Activated CD8-positive, alpha-beta T cell treated with anti-CD3 and anti-CD28 coated beads, Interleukin-2, amount 10 ng/mL, durations not matched to agents 7 days and 5 days (primary cell): ENCODE measurements around the gene ATPAF2. TPM values are rescaled to one million over a fixed set of nuclear protein-coding genes. Genes with fewer than 3 reads are reported as not detected.
"Not testable (repeated sequence)": the region's sequence is repeated elsewhere in the genome, so short reads cannot be mapped to it uniquely, and the experiment has no call there.

Source experiments
- ATAC-seq: fragments of 150-1000 bp; cut with Tn5 transposase; one replicate; pipeline ENCODE4 v1.10.0; 2021; ENCODE audit warnings: moderate library complexity
- CTCF ChIA-PET: fragments of 350-600 bp; sonication (Branson Sonifier 250); formaldehyde crosslinking; loops from one replicate; lab custom pipeline; 2021; ENCODE audit warnings: antibody characterized with exemption; lab: Charles Lee
- POLR2A ChIA-PET: fragments of 350-600 bp; sonication (Branson Sonifier 250); formaldehyde crosslinking; loops from one replicate; lab custom pipeline; 2021; ENCODE audit warnings: antibody characterized with exemption; lab: Charles Lee
- DNase-seq: peaks from one replicate; pipeline ENCODE4 v3.0.0-alpha.2; 2020
- H3K27ac Mint-ChIP-seq: one replicate; pipeline ENCODE4 v1.8.0; 2021; ENCODE audit warnings: mild to moderate bottlenecking, mixed read lengths
- H3K27me3 Mint-ChIP-seq: one replicate; pipeline ENCODE4 v1.8.0; 2021; ENCODE audit warnings: low read depth, mixed read lengths
- H3K36me3 Mint-ChIP-seq: one replicate; pipeline ENCODE4 v1.8.0; 2021; ENCODE audit warnings: low read depth, mixed read lengths
- H3K4me1 Mint-ChIP-seq: one replicate; pipeline ENCODE4 v1.8.0; 2021; ENCODE audit warnings: low read depth, mixed read lengths
- H3K4me3 Mint-ChIP-seq: one replicate; pipeline ENCODE4 v1.8.0; 2021; ENCODE audit warnings: mild to moderate bottlenecking, mixed read lengths
- H3K9me3 Mint-ChIP-seq: one replicate; pipeline ENCODE4 v1.8.0; 2022; ENCODE audit warnings: mixed read lengths; ENCODE audit not compliant: insufficient read depth
- total RNA-seq, 2 experiments: library from RNA; stranded (reverse); gene quantifications; one replicate each; pipeline ENCODE4 v1.2.3, GENCODE V29; 2021

ATPAF2 gene
- total RNA-seq, 2 experiments from 2014 or later: 23.9 to 27.0 TPM

DNA sequence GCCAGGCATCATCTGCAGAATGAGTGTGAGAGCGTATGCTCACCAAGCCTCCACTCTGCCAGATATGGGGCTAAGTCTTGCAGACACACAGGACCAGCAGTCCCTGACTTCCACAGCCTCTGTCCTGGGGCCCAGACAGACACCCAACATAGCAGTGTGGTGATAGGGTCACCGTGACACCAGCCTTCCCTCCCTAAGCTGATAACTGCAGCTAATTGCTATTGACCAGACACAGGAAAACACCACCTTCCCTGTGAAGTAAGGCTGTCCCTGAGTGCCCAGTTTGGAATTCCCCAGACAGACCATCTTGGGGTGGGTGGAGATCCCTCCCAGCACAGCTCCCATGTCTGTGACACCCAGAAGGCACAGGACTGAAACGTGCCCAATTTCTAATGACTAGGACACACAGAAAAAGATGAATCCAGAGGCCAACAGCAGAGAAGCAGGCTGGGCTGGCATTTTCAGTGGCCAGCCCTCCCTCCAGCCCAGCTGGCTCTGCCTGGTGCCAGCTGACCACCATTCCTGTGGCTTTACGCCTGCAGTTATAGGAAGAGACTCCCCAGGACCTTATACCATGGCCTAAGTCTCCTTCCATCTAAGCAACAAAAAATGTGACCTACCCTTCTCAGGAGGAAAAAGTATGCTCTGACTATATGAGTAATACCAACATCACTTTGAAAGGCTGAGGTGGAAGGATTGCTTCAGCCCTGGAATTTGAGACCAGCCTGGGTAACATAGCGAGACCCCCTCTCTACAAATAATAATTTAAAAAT is 30.3 kb downstream of the ATPAF2 start:
- Mint-ChIP-seq H3K27ac (no peak overlapping the region), H3K4me3 (no peak overlapping the region), H3K9me3 (no peaks in the 10 kb centered on the region), H3K27me3 (no peaks in the 10 kb centered on the region), H3K4me1 (no peaks in the 10 kb centered on the region), H3K36me3 (no peaks in the 10 kb centered on the region)
- ATAC-seq: peak; percentile 15
- no peak for DNase-seq
- ChIA-PET CTCF (interaction anchor here (2.2 kb wide), 1 partner anchor 90 kb away, joined by 5 read pairs; no protein-coding TSS in a partner anchor), POLR2A (no interaction called here)

DNA sequence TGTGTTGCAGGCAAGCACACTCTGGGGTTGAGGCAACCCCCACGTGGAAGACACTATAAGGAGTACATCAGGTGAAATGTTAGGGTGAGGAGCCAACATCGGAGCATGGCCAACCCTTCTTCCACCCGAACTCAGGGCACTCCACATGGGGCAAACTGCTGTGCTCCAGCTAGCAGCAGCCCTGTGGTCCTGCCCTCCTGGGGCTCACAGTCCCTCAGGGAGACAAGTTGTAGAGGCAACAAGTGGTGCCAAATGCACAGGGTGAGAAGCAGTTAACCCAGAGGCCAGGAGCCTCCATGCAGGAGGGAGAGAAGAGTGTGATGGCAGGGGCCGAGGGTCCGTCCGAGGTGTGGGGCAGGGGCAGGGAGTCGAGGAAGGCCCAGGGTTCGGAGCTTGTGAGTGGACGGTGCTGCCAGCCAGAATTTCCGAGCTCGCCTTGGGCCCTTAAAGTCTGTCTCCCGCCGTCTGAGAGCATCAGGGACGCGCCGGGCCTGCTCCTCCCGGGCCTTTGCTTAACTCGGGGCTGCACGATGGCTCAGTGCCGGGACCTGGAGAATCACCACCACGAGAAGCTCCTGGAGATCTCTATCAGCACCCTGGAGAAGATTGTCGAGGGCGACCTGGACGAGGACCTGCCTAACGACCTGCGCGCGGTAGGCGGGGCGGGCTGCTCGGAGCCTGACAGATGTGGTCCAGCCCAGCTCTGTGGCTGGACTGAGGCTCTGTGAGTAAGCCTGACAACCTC is 32.3 kb downstream of the ATPAF2 start:
- CTCF ChIA-PET: no interaction called here
- POLR2A ChIA-PET: no interaction called here
- DNase-seq (no peak), ATAC-seq (no peak)
- Mint-ChIP-seq H3K4me3 (no peak overlapping the region), H3K36me3 (no peaks in the 10 kb centered on the region), H3K4me1 (no peaks in the 10 kb centered on the region), H3K9me3 (no peaks in the 10 kb centered on the region), H3K27me3 (no peaks in the 10 kb centered on the region), H3K27ac (no peak overlapping the region)

DNA sequence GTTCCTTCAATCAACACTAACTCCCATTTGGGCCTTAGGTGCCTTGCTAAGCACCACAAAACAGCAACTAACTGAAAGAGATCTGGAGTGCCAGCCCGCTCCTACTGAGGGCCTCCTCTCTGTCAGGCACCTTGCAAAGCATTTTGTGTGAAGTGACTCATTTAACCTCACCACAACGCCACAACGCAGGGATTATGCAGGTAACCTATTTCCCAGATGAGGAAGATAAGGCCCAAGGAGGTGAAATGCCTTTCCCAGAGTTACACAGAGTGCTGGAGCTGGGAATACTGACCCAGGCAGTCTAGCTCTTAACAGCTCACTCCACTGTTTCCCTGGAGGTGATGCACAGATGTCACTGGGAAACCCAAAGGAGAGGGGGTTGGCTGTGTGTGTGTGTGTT is 33.5 kb downstream of the ATPAF2 start:
- no peaks in the 10 kb centered on the region for H3K27me3 Mint-ChIP-seq

DNA sequence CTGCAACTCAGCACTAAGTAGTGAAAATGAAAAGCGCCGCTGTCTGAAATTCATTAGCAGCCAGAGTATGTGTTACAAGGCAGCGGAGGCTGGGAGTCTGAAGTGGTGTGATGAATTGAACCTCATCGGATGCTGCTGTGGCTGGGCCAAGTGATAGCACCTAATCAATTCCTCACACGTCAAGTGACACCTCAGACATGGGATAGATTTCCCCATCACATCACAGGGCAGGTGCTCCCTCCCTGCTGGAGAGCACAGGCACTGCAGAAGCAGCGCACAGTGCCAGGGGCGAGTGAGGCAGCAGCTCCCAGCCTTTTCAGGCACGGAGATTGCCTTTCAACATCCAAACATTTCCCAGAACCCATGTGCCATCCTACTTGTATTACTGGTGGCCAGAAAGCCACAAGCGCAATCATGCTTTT is 34.1 kb downstream of the ATPAF2 start:
- ATAC-seq: no peak
- H3K36me3 Mint-ChIP-seq: no peaks in the 10 kb centered on the region
- H3K27ac Mint-ChIP-seq: no peak overlapping the region
- no peaks in the 10 kb centered on the region for H3K9me3 Mint-ChIP-seq
- H3K4me3 Mint-ChIP-seq: no peak overlapping the region
- DNase-seq: no peak
- POLR2A ChIA-PET: no interaction called here
- H3K27me3 Mint-ChIP-seq: no peaks in the 10 kb centered on the region
- H3K4me1 Mint-ChIP-seq: no peaks in the 10 kb centered on the region
- CTCF ChIA-PET: interaction anchor here (0.9 to 1.7 kb wide), 3 partner anchors 11 to 74 kb away, joined by 3 to 8 read pairs (median 5); no protein-coding TSS in a partner anchor

More for the DNA sequence above, 33.5 kb downstream of the ATPAF2 start:
- POLR2A ChIA-PET: no interaction called here
- no peaks in the 10 kb centered on the region for H3K36me3 Mint-ChIP-seq
- H3K4me3 Mint-ChIP-seq: no peak overlapping the region
- CTCF ChIA-PET: no interaction called here
- no peaks in the 10 kb centered on the region for H3K4me1 Mint-ChIP-seq
- DNase-seq (no peak), ATAC-seq (no peak)
- no peak overlapping the region for H3K27ac Mint-ChIP-seq
- no peaks in the 10 kb centered on the region for H3K9me3 Mint-ChIP-seq

DNA sequence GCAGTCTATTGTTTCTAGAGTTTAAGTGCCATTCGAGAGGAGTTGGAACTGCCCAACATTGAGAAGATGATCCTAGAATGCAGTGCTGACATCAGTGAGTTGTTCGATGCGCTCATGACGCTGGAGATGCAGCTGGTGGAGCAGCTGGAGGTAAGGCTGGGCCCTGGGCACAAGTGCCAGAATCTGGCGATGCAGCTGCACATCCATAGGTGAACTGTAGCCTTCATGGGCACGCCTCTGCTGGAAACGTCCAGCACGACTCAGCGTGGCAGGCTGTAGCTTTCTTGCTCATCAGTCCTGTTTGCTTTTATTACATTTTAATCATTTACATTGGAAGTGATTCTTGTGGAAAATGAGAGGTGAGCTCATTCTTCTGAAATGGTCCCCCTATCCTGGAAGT is 34.6 kb downstream of the ATPAF2 start:
- ATAC-seq (no peak), DNase-seq (no peak)
- Mint-ChIP-seq H3K36me3 (no peaks in the 10 kb centered on the region), H3K4me1 (no peaks in the 10 kb centered on the region), H3K4me3 (no peak overlapping the region), H3K9me3 (no peaks in the 10 kb centered on the region), H3K27ac (no peak overlapping the region), H3K27me3 (no peaks in the 10 kb centered on the region)
- ChIA-PET CTCF (interaction anchor here (0.9 to 1.7 kb wide), 3 partner anchors 10 to 73 kb away, joined by 3 to 8 read pairs (median 5); no protein-coding TSS in a partner anchor), POLR2A (no interaction called here)

DNA sequence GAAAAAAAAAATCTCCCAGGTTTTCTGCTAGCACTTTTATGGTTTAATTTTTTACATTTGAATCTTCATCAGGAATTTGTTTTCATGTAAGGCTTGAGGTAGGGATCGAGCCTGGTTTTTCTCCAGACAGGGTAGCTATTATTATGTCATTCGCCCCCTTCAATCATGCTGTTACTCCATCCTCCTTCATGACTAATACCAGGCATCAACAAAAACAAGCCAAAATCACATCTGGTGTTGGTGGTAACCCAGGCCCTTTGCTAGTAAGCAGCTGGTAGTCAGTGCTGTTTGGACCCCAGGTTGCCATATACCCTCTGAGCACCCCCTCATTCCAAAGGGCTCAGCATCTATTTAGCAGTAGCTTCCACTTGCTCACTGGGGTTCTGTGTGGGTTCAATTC is 36.8 kb downstream of the ATPAF2 start:
- ChIA-PET POLR2A (interaction anchor here (0.6 kb wide), 1 partner anchor 36 kb away, joined by 3 read pairs; no protein-coding TSS in a partner anchor), CTCF (no interaction called here)
- no peak for DNase-seq

DNA sequence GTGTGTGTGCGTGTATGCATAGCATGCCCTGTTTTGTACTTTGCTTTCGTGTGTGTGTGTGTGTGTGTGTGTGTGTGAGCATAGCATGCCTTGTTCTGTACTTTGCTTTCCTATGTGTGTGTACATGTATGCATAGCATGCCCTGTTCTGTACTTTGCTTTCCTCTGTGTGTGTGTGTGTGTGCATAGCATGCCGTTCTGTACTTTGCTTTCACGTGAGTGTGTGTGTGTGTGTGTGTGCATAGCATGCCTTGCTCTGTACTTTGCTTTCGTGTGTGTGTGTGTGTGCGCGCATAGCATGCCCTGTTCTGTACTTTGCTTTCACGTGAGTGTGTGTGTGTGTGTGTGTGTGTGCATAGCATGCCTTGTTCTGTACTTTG is 38.9 kb downstream of the ATPAF2 start:
- DNase-seq (no peak), ATAC-seq (no peak)
- no peaks in the 10 kb centered on the region for H3K36me3 Mint-ChIP-seq
- H3K4me1 Mint-ChIP-seq: no peaks in the 10 kb centered on the region
- POLR2A ChIA-PET: no interaction called here
- no peaks in the 10 kb centered on the region for H3K9me3 Mint-ChIP-seq
- H3K27ac Mint-ChIP-seq: no peak overlapping the region
- H3K4me3 Mint-ChIP-seq: no peak overlapping the region
- CTCF ChIA-PET: no interaction called here
- H3K27me3 Mint-ChIP-seq: no peaks in the 10 kb centered on the region

More for the DNA sequence above, 36.8 kb downstream of the ATPAF2 start:
- no peak for ATAC-seq
- Mint-ChIP-seq H3K36me3 (no peaks in the 10 kb centered on the region), H3K27me3 (no peaks in the 10 kb centered on the region), H3K4me1 (no peaks in the 10 kb centered on the region), H3K27ac (no peak overlapping the region), H3K9me3 (no peaks in the 10 kb centered on the region), H3K4me3 (no peak overlapping the region)

DNA sequence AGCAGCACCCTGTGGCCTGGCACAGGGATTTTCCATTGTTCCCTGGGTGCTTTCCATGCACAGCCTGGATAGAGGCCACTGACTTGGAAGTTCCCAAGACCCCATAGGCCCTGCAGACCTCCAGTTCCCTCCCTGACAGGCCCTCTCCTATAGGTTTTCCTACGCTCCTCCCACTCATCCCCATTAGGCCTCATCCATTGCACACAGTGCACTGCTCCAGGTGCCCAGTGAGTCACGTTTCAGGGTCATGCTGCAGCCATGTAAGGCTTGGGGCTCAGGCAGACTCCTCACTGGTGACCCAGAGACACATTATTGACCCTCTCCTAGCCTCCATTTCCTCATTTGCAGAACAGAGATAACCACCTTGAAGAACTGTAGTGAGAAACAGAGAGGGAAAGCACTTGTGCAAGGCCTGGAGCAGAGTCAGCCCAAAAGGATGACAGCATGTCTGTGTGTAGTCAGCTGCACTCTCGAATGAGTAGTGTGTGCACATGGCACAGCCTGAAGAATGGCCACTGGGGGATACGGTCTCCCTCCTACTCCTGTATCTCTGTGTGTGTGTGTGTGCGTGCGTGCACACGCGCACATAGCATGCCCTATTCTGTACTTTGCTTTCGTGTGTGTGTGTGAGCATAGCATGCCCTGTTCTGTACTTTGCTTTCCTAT is 39.5 kb downstream of the ATPAF2 start:
- ChIA-PET CTCF (no interaction called here), POLR2A (no interaction called here)
- no peak for ATAC-seq
- Mint-ChIP-seq H3K36me3 (no peaks in the 10 kb centered on the region), H3K4me1 (no peaks in the 10 kb centered on the region), H3K27ac (no peak overlapping the region), H3K4me3 (no peak overlapping the region), H3K27me3 (no peaks in the 10 kb centered on the region), H3K9me3 (no peaks in the 10 kb centered on the region)
- no peak for DNase-seq

DNA sequence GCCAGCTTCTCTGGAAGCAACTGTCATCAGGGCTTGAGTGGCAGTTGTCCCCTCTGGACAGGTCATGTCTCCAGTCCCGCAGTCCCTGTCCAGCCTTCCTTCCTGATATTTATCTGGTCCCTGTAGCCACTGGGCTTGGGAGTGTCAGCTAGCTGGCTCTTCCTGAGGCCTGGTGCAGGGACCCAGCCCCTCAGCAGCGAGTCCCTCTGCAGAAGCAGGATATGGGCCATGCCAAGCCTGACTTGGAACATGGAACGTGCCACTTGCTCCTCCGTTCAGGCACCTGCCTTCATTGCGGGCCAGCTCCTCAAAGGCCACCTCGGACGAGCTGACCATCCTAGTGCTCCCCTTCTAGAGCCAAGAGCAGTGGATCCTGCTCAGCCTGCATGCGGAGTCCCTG is 40.0 kb downstream of the ATPAF2 start:
- H3K9me3 Mint-ChIP-seq: no peaks in the 10 kb centered on the region
- DNase-seq (no peak), ATAC-seq (no peak)
- no peaks in the 10 kb centered on the region for H3K27me3 Mint-ChIP-seq
- no peaks in the 10 kb centered on the region for H3K36me3 Mint-ChIP-seq
- no peaks in the 10 kb centered on the region for H3K4me1 Mint-ChIP-seq
- CTCF ChIA-PET: no interaction called here
- no peak overlapping the region for H3K4me3 Mint-ChIP-seq
- no peak overlapping the region for H3K27ac Mint-ChIP-seq
- POLR2A ChIA-PET: no interaction called here

DNA sequence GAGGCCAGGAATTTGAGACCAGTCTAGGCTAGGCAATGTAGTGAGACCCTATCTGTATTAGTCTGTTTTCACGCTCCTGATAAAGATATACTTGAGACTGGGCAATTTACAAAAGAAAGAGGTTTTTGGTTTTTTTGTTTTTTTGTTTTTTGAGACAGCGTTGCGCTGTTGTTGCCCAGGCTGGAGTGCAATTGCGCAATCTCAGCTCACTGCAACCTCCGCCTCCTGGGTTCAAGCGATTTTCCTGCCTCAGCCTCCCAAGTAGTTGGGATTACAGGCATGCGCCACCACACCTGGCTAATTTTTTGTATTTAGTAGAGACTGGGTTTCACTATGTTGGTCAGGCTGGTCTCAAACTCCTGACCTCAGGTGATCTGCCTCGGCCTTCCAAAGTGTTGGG is 43.1 kb downstream of the ATPAF2 start:
- H3K27me3 Mint-ChIP-seq, H3K9me3 Mint-ChIP-seq, H3K4me3 Mint-ChIP-seq, ATAC-seq, DNase-seq, H3K36me3 Mint-ChIP-seq, H3K27ac Mint-ChIP-seq, POLR2A ChIA-PET, H3K4me1 Mint-ChIP-seq: not testable (repeated sequence)
- CTCF ChIA-PET: interaction anchor here (1.0 to 1.2 kb wide), 3 partner anchors 37 to 61 kb away, joined by 3 to 4 read pairs (median 3); no protein-coding TSS in a partner anchor

DNA sequence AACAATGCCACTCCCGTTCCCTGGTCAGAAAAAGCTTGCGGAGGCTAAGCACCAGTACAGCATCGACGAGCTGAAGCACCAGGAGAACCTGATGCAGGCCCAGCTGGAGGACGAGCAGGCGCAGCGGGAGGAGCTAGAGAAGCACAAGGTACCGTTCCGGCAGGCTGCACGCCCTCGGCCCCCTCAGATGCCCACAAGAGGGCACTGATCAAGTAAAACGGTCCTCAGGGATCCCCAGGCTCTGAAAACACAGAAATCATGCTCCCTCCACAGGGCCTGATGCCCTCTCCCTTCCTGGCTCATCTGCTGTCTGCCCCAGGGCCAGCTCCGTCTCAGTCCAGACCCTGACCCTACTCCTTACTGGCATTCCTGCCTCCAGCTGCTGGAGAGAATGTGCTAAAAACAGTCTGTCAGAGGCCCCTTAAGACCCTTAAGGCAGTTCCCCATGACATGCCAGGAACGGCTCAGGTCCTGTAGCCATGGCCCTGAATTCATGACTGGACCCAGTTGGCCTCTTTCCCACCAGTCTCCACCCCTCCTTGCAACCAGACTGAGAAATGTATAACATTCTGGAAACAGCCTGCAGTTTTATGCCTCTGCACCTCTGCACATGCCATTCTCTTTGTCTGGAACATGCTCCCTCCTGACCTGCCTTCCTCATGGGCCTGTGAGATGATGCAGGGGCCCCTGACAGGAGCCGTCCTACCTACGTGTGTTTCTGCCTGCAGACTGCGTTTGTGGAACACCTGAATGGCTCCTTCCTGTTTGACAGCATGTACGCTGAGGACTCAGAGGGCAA is 44.5 kb downstream of the ATPAF2 start:
- no peaks in the 10 kb centered on the region for H3K36me3 Mint-ChIP-seq
- no peaks in the 10 kb centered on the region for H3K4me1 Mint-ChIP-seq
- peak; percentile 63 for ATAC-seq
- CTCF ChIA-PET: interaction anchor here (1.0 to 2.1 kb wide), 6 partner anchors 9 to 59 kb away, joined by 3 to 6 read pairs (median 4); no protein-coding TSS in a partner anchor
- DNase-seq: peak; percentile 36
- no peaks in the 10 kb centered on the region for H3K27me3 Mint-ChIP-seq
- POLR2A ChIA-PET: no interaction called here
- no peak overlapping the region for H3K27ac Mint-ChIP-seq
- no peak overlapping the region for H3K4me3 Mint-ChIP-seq
- no peaks in the 10 kb centered on the region for H3K9me3 Mint-ChIP-seq
